GM23338 (cell line): ENCODE measurements around the gene ERC2. TPM values are rescaled to one million over a fixed set of nuclear protein-coding genes. Genes with fewer than 3 reads are reported as not detected.

ENCODE experiments used
- ATAC-seq: fragments of 200-7000 bp; cut with Tn5 transposase; 3 replicates; pipeline ENCODE4 v1.9.1; 2020
- DNase-seq: peaks from one replicate; pipeline ENCODE4 v3.0.0-alpha.2; 2015; ENCODE audit warnings: low spot score
- H2AFZ ChIP-seq: fragments of 200-600 bp; sonication (generic); 2 replicates; pipeline ENCODE4 v1.8.0; 2016; ENCODE audit warnings: antibody characterized with exemption, mild to moderate bottlenecking, moderate library complexity
- H3F3A ChIP-seq: fragments of 200-600 bp; sonication (generic); replicated peaks from 2 replicates; pipeline ENCODE4 v1.8.0; 2017; ENCODE audit warnings: antibody characterized with exemption, mixed run types, low read depth
- H3K27ac ChIP-seq: fragments of 200-600 bp; sonication (generic); 2 replicates; pipeline ENCODE4 v1.6.1; 2016; ENCODE audit warnings: low read depth
- H3K27me3 ChIP-seq: fragments of 200-600 bp; sonication (generic); 2 replicates; pipeline ENCODE4 v1.8.0; 2016; ENCODE audit warnings: mild to moderate bottlenecking, mixed run types, moderate library complexity; ENCODE audit not compliant: insufficient read depth
- H3K36me3 ChIP-seq: fragments of 200-600 bp; sonication (generic); 2 replicates; pipeline ENCODE4 v1.8.0; 2016; ENCODE audit warnings: mild to moderate bottlenecking; ENCODE audit not compliant: insufficient read depth
- H3K4me1 ChIP-seq: fragments of 200-600 bp; sonication (generic); 2 replicates; pipeline ENCODE4 v1.8.0; 2016; ENCODE audit warnings: mild to moderate bottlenecking, moderate library complexity; ENCODE audit not compliant: insufficient read depth
- H3K4me2 ChIP-seq: fragments of 200-600 bp; sonication (generic); 2 replicates; pipeline ENCODE4 v1.7.1; 2017; ENCODE audit warnings: mixed run types
- H3K4me3 ChIP-seq: fragments of 200-600 bp; sonication (generic); 2 replicates; pipeline ENCODE4 v1.6.1; 2016; ENCODE audit warnings: mixed run types
- H3K79me2 ChIP-seq: fragments of 200-600 bp; sonication (generic); replicated peaks from 2 replicates; pipeline ENCODE4 v1.8.0; 2017; ENCODE audit warnings: mild to moderate bottlenecking; ENCODE audit not compliant: insufficient read depth
- H3K9me2 ChIP-seq: fragments of 200-600 bp; sonication (generic); 2 replicates; pipeline ENCODE4 v1.8.0; 2017; ENCODE audit not compliant: insufficient read depth
- H4K20me1 ChIP-seq: fragments of 200-600 bp; sonication (generic); replicated peaks from 2 replicates; pipeline ENCODE4 v1.8.0; 2017; ENCODE audit warnings: mild to moderate bottlenecking; ENCODE audit not compliant: insufficient read depth
- H3K27ac Mint-ChIP-seq: 2 replicates; pipeline ENCODE4 v1.8.0; 2020; ENCODE audit warnings: inconsistent platforms, mild to moderate bottlenecking, moderate library complexity, mixed read lengths
- H3K27me3 Mint-ChIP-seq: 3 replicates; pipeline ENCODE4 v1.8.0; 2022; ENCODE audit warnings: low read depth, mild to moderate bottlenecking, moderate library complexity, mixed read lengths, inconsistent platforms; ENCODE audit not compliant: insufficient read depth, poor library complexity
- H3K36me3 Mint-ChIP-seq: 3 replicates; pipeline ENCODE4 v1.8.0; 2021; ENCODE audit warnings: low read depth, mild to moderate bottlenecking, inconsistent platforms, moderate library complexity, mixed read lengths
- H3K4me1 Mint-ChIP-seq: 3 replicates; pipeline ENCODE4 v1.8.0; 2020; ENCODE audit warnings: mild to moderate bottlenecking, inconsistent platforms, mixed read lengths
- H3K4me3 Mint-ChIP-seq: 3 replicates; pipeline ENCODE4 v1.8.0; 2021; ENCODE audit warnings: moderate library complexity, mild to moderate bottlenecking, inconsistent platforms, mixed read lengths
- H3K9me3 Mint-ChIP-seq: 3 replicates; pipeline ENCODE4 v1.8.0; 2020; ENCODE audit warnings: moderate library complexity, mild to moderate bottlenecking, inconsistent platforms, mixed read lengths
- CREB1 ChIP-seq: fragments of 250-450 bp; sonication (Bioruptor Pico); IDR thresholded peaks from 2 replicates; pipeline ENCODE4 v1.5.0; 2020; ENCODE audit warnings: low read depth, mild to moderate bottlenecking, moderate library complexity
- CTCF ChIP-seq, 2 experiments: fragments of 200-600 bp in 1 of 2; sonication (generic) in 1 of 2; conservative IDR thresholded peaks; 2 replicates each; pipeline versions ENCODE4 v1.5.1 to v1.6.1; 2016 to 2017; ENCODE audit warnings: antibody characterized with exemption in 2 of 2, low read depth in 2 of 2, mild to moderate bottlenecking in 2 of 2, moderate library complexity in 1 of 2
- EZH2 ChIP-seq: fragments of 200-600 bp; sonication (generic); IDR thresholded peaks from one replicate; pipeline ENCODE4 v1.8.0; 2017; ENCODE audit warnings: antibody characterized with exemption, mild to moderate bottlenecking, low read depth; ENCODE audit not compliant: unreplicated experiment
- EZH2phosphoT487 ChIP-seq: fragments of 200-600 bp; sonication (generic); IDR thresholded peaks from one replicate; pipeline ENCODE4 v1.8.1; 2018; ENCODE audit warnings: antibody characterized with exemption; ENCODE audit not compliant: unreplicated experiment
- JUNB ChIP-seq: IDR thresholded peaks from one replicate; pipeline ENCODE4 v1.6.1; 2016; ENCODE audit warnings: antibody characterized with exemption; ENCODE audit not compliant: unreplicated experiment
- NANOG ChIP-seq: IDR thresholded peaks from 2 replicates; pipeline ENCODE4 v1.6.1; 2016; ENCODE audit warnings: antibody characterized with exemption, borderline replicate concordance
- REST ChIP-seq: IDR thresholded peaks from one replicate; pipeline ENCODE4 v1.6.1; 2018; ENCODE audit warnings: antibody characterized with exemption; ENCODE audit not compliant: unreplicated experiment
- STAT1 ChIP-seq: IDR thresholded peaks from one replicate; pipeline ENCODE4 v1.6.1; 2016; ENCODE audit warnings: antibody characterized with exemption; ENCODE audit not compliant: unreplicated experiment
- ZNF114 ChIP-seq: fragments of 250-450 bp; sonication (Bioruptor Pico); IDR thresholded peaks from 2 replicates; pipeline ENCODE4 v1.5.0; 2020; ENCODE audit warnings: mild to moderate bottlenecking, moderate library complexity
- ZNF462 ChIP-seq: fragments of 250-450 bp; sonication (Bioruptor Pico); IDR thresholded peaks from 2 replicates; pipeline ENCODE4 v1.5.0; 2020; ENCODE audit warnings: mild to moderate bottlenecking, moderate library complexity
- polyA plus RNA-seq: library from polyadenylated mRNA; unstranded; fragments of >200 nt; fragmentation: Nextera tagmentation; extraction: Ambion mirVana; gene quantifications from 2 replicates; pipeline ENCODE4 v1.2.1, GENCODE V29; 2016
- total RNA-seq: library from RNA; depleted of rRNA; stranded (reverse); fragments of >200 nt; shearing (Covaris generic); gene quantifications from 2 replicates; pipeline ENCODE4 v1.2.3, GENCODE V29; 2014

Gene ERC2
- total and polyA plus RNA-seq, 2 experiments from 2014 or later, result 11.8 to 13.7 TPM

GRCh38 chr3:56118968-56119367 is 349.3 kb downstream of the ERC2 start:
- DNase-seq (no peak), ATAC-seq (no peak)
- H3F3A ChIP-seq, result no peaks in the 10 kb centered on the region; the same call in 1 of the 2 replicates
- H4K20me1 ChIP-seq, result no peaks in the 10 kb centered on the region
- TF ChIP-seq EZH2phosphoT487, result no peak
- TF ChIP-seq ZNF114 (CRISPR knock-in tag), result no peak
- no peak for TF ChIP-seq ZNF462 (CRISPR knock-in tag)
- TF ChIP-seq STAT1, result no peak
- no peak for TF ChIP-seq CTCF (conservative IDR thresholded peaks at IDR 0.05; ENCODE audit: low read depth in 2 of 2)
- no peak for TF ChIP-seq CREB1
- TF ChIP-seq JUNB, result no peak
- no peak for TF ChIP-seq EZH2
- TF ChIP-seq NANOG, result no peak
- TF ChIP-seq REST, result no peak
- H3K9me2 ChIP-seq, result peaks cover 7% of the 10 kb centered on the region; the same call in 1 of the 2 replicates
- H2AFZ ChIP-seq, result no peak overlapping the region
- no peak overlapping the region for H3K4me3 ChIP-seq
- H3K79me2 ChIP-seq, result no peaks in the 10 kb centered on the region
- H3K4me2 ChIP-seq, result no peak overlapping the region
- H3K9me3 Mint-ChIP-seq, result peaks cover 16% of the 10 kb centered on the region
- H3K4me1 ChIP-seq, result peaks cover 51% of the 10 kb centered on the region
- H3K4me3 Mint-ChIP-seq, result no peak overlapping the region
- H3K4me1 Mint-ChIP-seq, result peaks cover 59% of the 10 kb centered on the region
- H3K27ac Mint-ChIP-seq, result no peak overlapping the region
- peaks cover 1% of the 10 kb centered on the region for H3K27me3 Mint-ChIP-seq
- peaks cover 22% of the 10 kb centered on the region for H3K36me3 Mint-ChIP-seq
- H3K27ac ChIP-seq, result no peak overlapping the region
- H3K27me3 ChIP-seq, result no peaks in the 10 kb centered on the region
- no peaks in the 10 kb centered on the region for H3K36me3 ChIP-seq
